Measurements from ENCODE around the gene CCDC194.

CCDC194 gene

DNA sequence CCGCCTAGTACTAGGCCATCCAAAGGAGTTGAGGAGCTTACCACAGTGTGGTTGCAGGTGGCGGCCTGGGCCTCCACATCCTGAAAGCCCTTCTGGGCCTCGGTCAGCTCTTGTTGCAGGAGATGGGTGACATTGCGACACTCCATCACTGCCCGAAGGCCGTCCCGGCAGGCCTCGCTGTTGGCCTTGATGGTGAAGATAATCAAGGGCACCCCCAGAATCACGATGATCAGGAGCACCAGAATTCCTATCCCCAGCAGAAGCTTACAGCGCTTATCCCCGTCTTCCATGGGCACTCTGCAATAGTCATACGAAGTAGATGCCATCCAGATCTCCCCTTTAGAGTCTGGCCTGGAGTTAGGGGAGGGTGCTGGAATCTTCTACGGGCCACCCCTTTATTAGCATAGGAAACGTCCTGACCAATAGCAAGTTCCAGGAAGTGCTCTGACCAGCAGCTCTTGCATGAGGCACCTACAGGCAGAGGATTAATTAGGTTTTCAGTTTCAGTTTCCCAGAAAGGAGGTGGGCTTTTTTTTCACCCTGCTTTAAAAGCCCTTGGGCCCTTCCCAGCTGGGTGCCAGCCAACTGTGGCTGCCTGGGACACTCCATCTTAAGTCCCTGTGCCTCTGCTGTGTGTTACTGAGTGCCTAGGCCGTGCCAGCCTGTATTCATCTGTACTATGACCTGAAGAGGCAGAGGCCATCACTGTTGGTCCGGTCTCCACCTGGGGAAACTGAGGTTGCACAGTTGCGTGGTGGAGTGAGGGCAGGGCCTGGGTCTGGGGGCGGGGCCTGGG is 11.5 kb upstream of the CCDC194 start, which contains the start of gene BST2:
TSS of gene BST2 (minus strand) at position 381 of the 796 bp plus-strand sequence. CDS start at position 326, 55 bp downstream.
- no peaks in the 10 kb centered on the region for H3K9me3 ChIP-seq (ENCODE audit: control insufficient read depth, insufficient read depth, low read length)
- H3K4me1 ChIP-seq (ENCODE audit: control insufficient read depth, insufficient read depth, low read length): peaks cover 8% of the 10 kb centered on the region; the same call in 1 of the 2 replicates
- H3K9ac ChIP-seq (ENCODE audit: low read depth, low read length): peak within 1 kb of the TSS; percentile 67
- H3K27me3 ChIP-seq (ENCODE audit: control insufficient read depth, insufficient read depth, low read length): no peaks in the 10 kb centered on the region
- no peaks in the 10 kb centered on the region; the same call in 1 of the 2 replicates for H3K36me3 ChIP-seq (ENCODE audit: control insufficient read depth, insufficient read depth, low read length)
- H3K4me3 ChIP-seq (ENCODE audit: low read depth, low read length): peak within 1 kb of the TSS; percentile 60
- peak within 1 kb of the TSS; percentile 95 for H3K27ac ChIP-seq (ENCODE audit: low read depth, low read length)

DNA sequence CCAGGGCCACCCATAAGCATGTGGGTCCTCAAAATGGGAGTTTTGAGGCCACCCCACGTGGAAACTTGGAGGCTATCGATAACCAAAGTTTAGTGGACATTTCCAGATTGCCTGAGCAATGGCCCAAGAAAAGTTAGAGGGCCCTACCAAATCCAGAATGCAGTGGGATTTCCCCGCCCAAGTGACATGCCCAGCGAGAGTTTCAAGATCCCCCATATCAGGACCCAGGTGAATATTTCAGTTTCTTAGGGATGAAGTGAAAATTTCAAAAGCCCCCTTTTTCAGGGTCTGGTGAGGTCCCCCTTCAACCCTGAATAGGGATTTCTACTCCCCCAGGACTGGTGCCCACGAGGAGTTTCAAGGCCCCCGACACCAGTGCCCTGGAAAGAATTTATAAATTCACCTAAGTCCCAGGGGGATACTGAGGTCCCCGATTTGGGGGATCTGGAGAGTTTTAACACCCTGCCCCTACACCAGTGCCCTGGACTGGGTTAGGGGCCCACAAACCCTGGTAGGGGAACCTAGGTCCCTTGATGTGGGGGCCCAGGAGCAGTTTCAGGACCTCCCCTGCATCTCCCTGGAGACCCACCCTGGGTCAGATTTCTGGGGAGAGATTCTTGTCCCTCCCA is 10.7 kb upstream of the CCDC194 start:
- no peaks in the 10 kb centered on the region for H3K27me3 ChIP-seq (ENCODE audit: control insufficient read depth, insufficient read depth, low read length)
- H3K9me3 ChIP-seq (ENCODE audit: control insufficient read depth, insufficient read depth, low read length): no peaks in the 10 kb centered on the region
- peak overlapping the region; percentile 95 for H3K27ac ChIP-seq (ENCODE audit: low read depth, low read length)
- peak overlapping the region; percentile 60 for H3K4me3 ChIP-seq (ENCODE audit: low read depth, low read length)
- H3K9ac ChIP-seq (ENCODE audit: low read depth, low read length): peak overlapping the region; percentile 67
- no peaks in the 10 kb centered on the region; the same call in 1 of the 2 replicates for H3K36me3 ChIP-seq (ENCODE audit: control insufficient read depth, insufficient read depth, low read length)
- H3K4me1 ChIP-seq (ENCODE audit: control insufficient read depth, insufficient read depth, low read length): peaks cover 8% of the 10 kb centered on the region; the same call in 1 of the 2 replicates

DNA sequence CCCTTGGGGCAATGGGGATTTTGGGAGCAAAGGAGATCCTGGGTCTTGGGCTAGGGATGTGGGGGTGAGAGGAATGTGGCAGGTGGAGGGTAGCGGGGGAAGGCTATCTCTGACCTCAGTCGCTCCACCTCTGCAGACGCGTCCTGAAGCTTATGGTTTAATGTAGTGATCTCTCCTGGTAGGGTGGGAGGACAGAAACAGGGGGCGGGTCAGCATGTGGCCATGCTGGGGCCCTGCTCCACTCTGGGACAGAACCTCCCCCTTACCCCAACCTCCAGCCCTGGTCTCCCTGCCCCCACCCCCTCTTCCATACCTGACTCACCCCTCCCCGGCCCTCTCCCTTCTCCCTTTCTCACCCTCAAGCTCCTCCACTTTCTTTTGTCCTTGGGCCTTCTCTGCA is 10.0 kb upstream of the CCDC194 start:
- H3K9me3 ChIP-seq (ENCODE audit: control insufficient read depth, insufficient read depth, low read length): no peaks in the 10 kb centered on the region
- H3K4me3 ChIP-seq (ENCODE audit: low read depth, low read length): peak overlapping the region; percentile 60
- peaks cover 8% of the 10 kb centered on the region; the same call in 1 of the 2 replicates for H3K4me1 ChIP-seq (ENCODE audit: control insufficient read depth, insufficient read depth, low read length)
- no peaks in the 10 kb centered on the region; the same call in 1 of the 2 replicates for H3K36me3 ChIP-seq (ENCODE audit: control insufficient read depth, insufficient read depth, low read length)
- peak overlapping the region; percentile 67 for H3K9ac ChIP-seq (ENCODE audit: low read depth, low read length)
- H3K27ac ChIP-seq (ENCODE audit: low read depth, low read length): peak overlapping the region; percentile 95
- H3K27me3 ChIP-seq (ENCODE audit: control insufficient read depth, insufficient read depth, low read length): no peaks in the 10 kb centered on the region

DNA sequence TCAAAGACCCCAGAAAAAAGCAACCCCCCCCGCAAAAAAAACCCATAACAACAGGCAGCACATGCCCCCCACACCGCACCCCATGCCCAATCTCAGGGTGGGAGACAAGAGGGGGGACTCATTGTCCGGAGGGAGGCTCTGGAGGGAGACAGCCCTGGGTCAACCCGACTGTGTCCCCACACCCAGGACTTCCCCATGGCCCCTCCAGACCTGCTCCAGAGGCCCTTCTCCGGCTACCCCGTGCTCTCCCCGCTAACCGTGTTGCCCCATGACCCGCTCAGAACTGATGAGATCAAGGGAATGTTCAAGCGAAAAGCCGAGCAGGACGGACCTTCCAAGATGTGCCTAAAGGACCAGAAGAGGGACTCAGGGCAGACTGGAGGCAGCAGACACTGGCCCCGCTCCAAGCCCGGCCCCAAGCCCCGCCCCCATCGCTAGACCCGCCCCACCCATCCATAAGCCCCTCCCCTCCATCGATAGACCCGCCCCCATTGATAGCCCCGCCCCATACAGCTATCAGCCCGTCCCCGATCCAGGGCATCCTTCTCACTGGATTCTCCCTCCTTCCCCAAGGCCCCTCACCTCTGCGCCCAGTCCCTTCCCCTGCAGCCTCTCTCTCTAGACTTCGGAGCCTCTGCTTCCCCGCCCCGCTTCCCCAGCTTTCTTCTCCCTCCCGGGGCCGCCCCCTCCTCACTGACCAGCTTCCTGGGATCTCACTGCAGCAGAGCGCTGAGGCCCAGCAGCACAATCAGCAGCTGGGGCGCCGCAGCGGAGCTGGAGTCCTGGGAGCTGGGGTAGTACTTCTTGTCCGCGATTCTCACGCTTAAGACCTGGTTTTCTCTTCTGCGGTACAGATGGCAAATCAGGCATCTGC is 9.2 kb upstream of the CCDC194 start:
- Histone ChIP-seq H3K27me3 (ENCODE audit: control insufficient read depth, insufficient read depth, low read length) (no peaks in the 10 kb centered on the region), H3K4me1 (ENCODE audit: control insufficient read depth, insufficient read depth, low read length) (peaks cover 8% of the 10 kb centered on the region; the same call in 1 of the 2 replicates), H3K27ac (ENCODE audit: low read depth, low read length) (peak overlapping the region; percentile 95), H3K9ac (ENCODE audit: low read depth, low read length) (0 out of 2 replicates have a peak overlapping the region, but pooled peaks have one; percentile 35), H3K36me3 (ENCODE audit: control insufficient read depth, insufficient read depth, low read length) (no peaks in the 10 kb centered on the region; the same call in 1 of the 2 replicates), H3K9me3 (ENCODE audit: control insufficient read depth, insufficient read depth, low read length) (no peaks in the 10 kb centered on the region), H3K4me3 (ENCODE audit: low read depth, low read length) (peak overlapping the region; percentile 60)

DNA sequence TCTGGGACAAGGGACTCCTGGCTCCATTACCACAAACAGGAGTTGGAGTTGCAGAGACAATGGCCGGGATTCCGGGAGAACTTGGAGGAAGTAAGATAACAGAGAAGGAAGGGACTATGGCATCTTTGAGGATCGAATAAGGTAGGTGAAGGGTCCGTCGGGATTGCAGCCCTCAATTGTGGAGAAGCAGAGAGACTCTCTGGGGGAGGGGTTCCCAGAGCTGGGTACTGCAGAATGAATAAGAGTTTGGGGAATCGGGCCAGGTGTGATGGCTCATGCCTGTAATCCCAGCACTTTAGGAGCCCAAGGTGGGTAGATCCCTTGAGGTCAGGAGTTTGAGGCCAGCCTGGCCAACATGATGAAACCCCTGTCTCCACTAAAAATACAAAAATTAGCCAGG is 7.6 kb upstream of the CCDC194 start:
- Histone ChIP-seq H3K27ac (ENCODE audit: low read depth, low read length) (no peak overlapping the region), H3K4me1 (ENCODE audit: control insufficient read depth, insufficient read depth, low read length) (peaks cover 8% of the 10 kb centered on the region; the same call in 1 of the 2 replicates), H3K9me3 (ENCODE audit: control insufficient read depth, insufficient read depth, low read length) (no peaks in the 10 kb centered on the region), H3K36me3 (ENCODE audit: control insufficient read depth, insufficient read depth, low read length) (no peaks in the 10 kb centered on the region; the same call in 1 of the 2 replicates), H3K4me3 (ENCODE audit: low read depth, low read length) (no peak overlapping the region), H3K27me3 (ENCODE audit: control insufficient read depth, insufficient read depth, low read length) (no peaks in the 10 kb centered on the region), H3K9ac (ENCODE audit: low read depth, low read length) (no peak overlapping the region)

DNA sequence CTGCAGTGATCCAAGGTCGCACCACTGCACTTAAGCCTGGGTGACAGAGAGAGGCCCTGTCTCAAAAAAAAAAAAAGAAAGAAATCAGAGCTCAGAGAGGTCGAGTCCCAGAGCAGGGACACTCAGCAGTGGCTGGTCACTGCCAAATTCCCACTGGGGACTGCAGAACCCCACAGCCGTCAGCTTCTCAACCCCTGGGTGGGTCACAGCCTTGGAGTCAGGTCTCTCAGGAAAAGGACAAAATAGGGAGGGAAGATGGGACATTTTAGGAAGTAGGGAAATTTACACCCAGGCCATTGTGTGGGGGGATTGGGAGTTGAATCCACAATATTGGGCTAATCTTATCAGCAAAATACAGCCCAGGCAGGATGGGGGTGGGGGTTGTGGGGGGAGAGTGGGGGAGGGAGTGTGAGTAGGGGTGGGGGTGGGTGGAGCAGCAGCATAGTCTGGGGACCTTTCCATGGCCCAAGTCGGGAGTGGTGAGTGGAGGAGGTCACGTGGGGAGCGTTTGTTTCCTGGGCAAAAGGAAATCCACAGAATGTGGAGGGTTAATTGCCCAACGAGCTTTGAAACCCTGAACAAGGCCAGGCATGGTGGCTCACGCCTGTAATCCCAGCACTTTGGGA is 5.0 kb upstream of the CCDC194 start:
- 0 out of 2 replicates have a peak, but pooled peaks cover 3% of the 10 kb centered on the region for H3K4me1 ChIP-seq (ENCODE audit: control insufficient read depth, insufficient read depth, low read length)
- H3K4me3 ChIP-seq (ENCODE audit: low read depth, low read length): no peak overlapping the region
- no peak overlapping the region for H3K9ac ChIP-seq (ENCODE audit: low read depth, low read length)
- no peaks in the 10 kb centered on the region; the same call in 1 of the 2 replicates for H3K36me3 ChIP-seq (ENCODE audit: control insufficient read depth, insufficient read depth, low read length)
- H3K27me3 ChIP-seq (ENCODE audit: control insufficient read depth, insufficient read depth, low read length): no peaks in the 10 kb centered on the region
- no peaks in the 10 kb centered on the region for H3K9me3 ChIP-seq (ENCODE audit: control insufficient read depth, insufficient read depth, low read length)
- H3K27ac ChIP-seq (ENCODE audit: low read depth, low read length): no peak overlapping the region

DNA sequence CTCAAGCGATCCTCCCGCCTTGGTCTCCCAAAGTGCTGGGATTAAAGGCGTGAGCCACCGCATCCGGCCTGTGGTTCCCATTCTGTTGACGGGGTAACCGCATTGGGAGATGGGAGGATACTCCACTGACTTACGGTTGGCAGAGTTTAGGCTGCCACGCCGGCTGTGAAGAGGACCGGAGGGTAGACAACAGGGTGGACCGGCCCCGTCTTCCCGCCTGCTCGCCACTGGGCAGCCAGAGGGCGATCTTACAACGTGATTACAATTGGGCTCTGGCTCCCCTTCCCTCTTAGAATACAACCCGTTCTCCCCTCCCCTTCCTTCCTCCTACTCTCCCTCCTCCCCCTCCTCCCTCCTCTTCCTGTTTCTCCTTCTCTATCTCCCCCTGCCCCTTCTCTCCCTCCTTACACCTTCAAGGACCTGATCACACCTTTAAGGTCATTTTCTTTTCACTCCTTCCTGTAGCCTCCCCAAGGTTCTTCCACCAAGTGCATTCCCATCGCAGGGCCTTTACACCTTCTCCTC is 957 bp upstream of the CCDC194 start:
- Histone ChIP-seq H3K36me3 (ENCODE audit: control insufficient read depth, insufficient read depth, low read length) (no peaks in the 10 kb centered on the region), H3K27me3 (ENCODE audit: control insufficient read depth, insufficient read depth, low read length) (peaks cover 3% of the 10 kb centered on the region; the same call in 1 of the 2 replicates), H3K9ac (ENCODE audit: low read depth, low read length) (no peak overlapping the region), H3K9me3 (ENCODE audit: control insufficient read depth, insufficient read depth, low read length) (no peaks in the 10 kb centered on the region), H3K4me1 (ENCODE audit: control insufficient read depth, insufficient read depth, low read length) (0 out of 2 replicates have a peak, but pooled peaks cover 5% of the 10 kb centered on the region), H3K4me3 (ENCODE audit: low read depth, low read length) (no peak overlapping the region), H3K27ac (ENCODE audit: low read depth, low read length) (peak overlapping the region; percentile 68)

DNA sequence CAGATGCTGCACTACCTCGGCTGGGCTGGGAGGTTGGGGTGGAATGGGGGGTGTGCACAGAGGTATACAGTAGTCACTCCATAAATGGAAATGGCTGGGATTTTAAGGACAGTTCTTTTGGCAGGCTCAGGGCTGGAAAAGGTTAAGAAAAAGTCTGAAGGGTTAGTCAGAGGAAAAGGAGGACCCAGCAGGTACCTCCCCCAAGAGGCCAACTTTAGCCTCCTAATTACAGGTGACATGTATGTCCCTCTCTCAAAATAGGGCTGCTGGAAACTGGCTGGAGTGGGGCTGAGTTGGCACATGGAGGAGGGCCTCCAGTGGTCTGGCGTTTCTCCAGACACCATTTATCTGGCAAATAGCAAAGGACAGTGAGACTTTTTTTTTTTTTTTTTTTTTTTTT is 994 bp downstream of the CCDC194 start:
- Histone ChIP-seq H3K9me3 (ENCODE audit: control insufficient read depth, insufficient read depth, low read length) (no peaks in the 10 kb centered on the region), H3K4me3 (ENCODE audit: low read depth, low read length) (no peak overlapping the region), H3K36me3 (ENCODE audit: control insufficient read depth, insufficient read depth, low read length) (no peaks in the 10 kb centered on the region), H3K9ac (ENCODE audit: low read depth, low read length) (no peak overlapping the region), H3K4me1 (ENCODE audit: control insufficient read depth, insufficient read depth, low read length) (0 out of 2 replicates have a peak, but pooled peaks cover 5% of the 10 kb centered on the region), H3K27me3 (ENCODE audit: control insufficient read depth, insufficient read depth, low read length) (peaks cover 5% of the 10 kb centered on the region; the same call in 1 of the 2 replicates), H3K27ac (ENCODE audit: low read depth, low read length) (no peak overlapping the region)

DNA sequence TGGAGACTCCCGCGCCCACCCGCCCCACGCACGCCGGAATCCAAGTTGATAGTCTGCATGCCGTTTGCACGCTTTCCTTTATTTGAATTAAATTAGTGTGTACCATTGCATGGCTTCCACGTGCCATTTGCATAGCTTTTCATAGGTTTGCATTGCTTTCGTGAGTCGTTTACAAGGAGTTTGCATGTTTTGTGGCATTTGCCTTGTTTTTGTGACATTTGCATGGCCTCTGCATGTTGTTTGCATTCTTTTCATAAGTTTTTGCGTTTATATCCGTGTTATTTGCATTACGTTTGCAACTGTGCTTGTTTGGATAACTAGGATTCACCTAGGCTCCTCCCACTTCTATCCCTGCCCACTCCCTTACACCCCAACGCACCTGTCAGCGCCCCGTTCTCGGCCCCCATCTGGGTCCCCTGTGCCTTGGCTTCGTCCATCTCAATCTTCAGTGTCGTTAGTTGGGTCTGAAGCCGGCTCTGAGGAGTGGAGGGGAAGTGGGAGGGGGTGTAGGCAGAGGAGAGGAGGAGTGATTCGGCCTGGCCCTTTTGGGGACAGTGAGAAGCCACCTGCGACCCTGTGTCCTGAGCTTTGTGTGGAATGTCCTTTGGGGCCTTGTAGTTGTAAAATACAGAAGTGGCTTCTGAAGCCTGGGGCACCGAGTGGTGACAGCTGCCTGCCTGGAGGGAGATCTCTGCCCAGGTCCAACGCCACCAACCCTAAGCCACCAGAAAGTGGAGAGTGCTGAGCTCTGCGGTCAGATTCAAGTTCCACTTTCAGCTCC is 2.4 kb downstream of the CCDC194 start:
- Histone ChIP-seq H3K9me3 (ENCODE audit: control insufficient read depth, insufficient read depth, low read length) (no peaks in the 10 kb centered on the region), H3K9ac (ENCODE audit: low read depth, low read length) (no peak overlapping the region), H3K4me3 (ENCODE audit: low read depth, low read length) (peak overlapping the region; percentile 78), H3K27me3 (ENCODE audit: control insufficient read depth, insufficient read depth, low read length) (peaks cover 5% of the 10 kb centered on the region; the same call in 1 of the 2 replicates), H3K36me3 (ENCODE audit: control insufficient read depth, insufficient read depth, low read length) (no peaks in the 10 kb centered on the region), H3K4me1 (ENCODE audit: control insufficient read depth, insufficient read depth, low read length) (0 out of 2 replicates have a peak, but pooled peaks cover 5% of the 10 kb centered on the region), H3K27ac (ENCODE audit: low read depth, low read length) (no peak overlapping the region)
